IMR-90 (cell line): ENCODE data around the gene POLR3K. TPM values are rescaled to one million over a fixed set of nuclear protein-coding genes. Genes with fewer than 3 reads are reported as not detected.

ENCODE experiments used
- ATAC-seq: fragments of 200-7000 bp; cut with Tn5 transposase; 2 replicates; pipeline ENCODE4 v1.9.1; 2020; ENCODE audit warnings: low read depth, mild to moderate bottlenecking, moderate library complexity
- BruUV-seq: library from RNA; stranded (reverse); fragments of 400-500 nt; replicated peaks from 2 replicates; lab custom pipeline; 2021; lab: Mats Ljungman, UMichigan
- CTCF ChIA-PET: fragments of 300-600 bp; formaldehyde crosslinking; extraction: SDS; loops from one replicate; lab custom pipeline; 2021; ENCODE audit warnings: antibody characterized with exemption; lab: Yijun Ruan, JAX
- POLR2A ChIA-PET: fragments of 300-600 bp; sonication (Branson Sonifier 250); formaldehyde crosslinking; loops from one replicate; lab custom pipeline; 2022; ENCODE audit warnings: antibody characterized with exemption; ENCODE audit not compliant: unreplicated experiment; lab: Charles Lee
- DNase-seq: peaks from one replicate; pipeline ENCODE4 v3.0.0; 2013
- H2AFZ ChIP-seq: replicated peaks from 2 replicates; pipeline ENCODE3; 2013; ENCODE audit warnings: low read length, mild to moderate bottlenecking; ENCODE audit not compliant: poor library complexity
- H2AK5ac ChIP-seq: 2 replicates; pipeline ENCODE4 v1.6.1; 2013; ENCODE audit warnings: low read depth, low read length, inconsistent platforms
- H2AK9ac ChIP-seq: replicated peaks from 2 replicates; pipeline ENCODE3; 2013; ENCODE audit warnings: mild to moderate bottlenecking, low read depth, low read length, moderate library complexity; ENCODE audit not compliant: poor library complexity
- H2BK120ac ChIP-seq: 2 replicates; pipeline ENCODE4 v1.6.1; 2013; ENCODE audit warnings: low read depth, low read length, inconsistent platforms
- H2BK15ac ChIP-seq: 3 replicates; pipeline ENCODE4 v1.6.1; 2013; ENCODE audit warnings: low read depth, low read length, inconsistent platforms
- H2BK20ac ChIP-seq: 2 replicates; pipeline ENCODE4 v1.6.1; 2013; ENCODE audit warnings: low read depth, mild to moderate bottlenecking, inconsistent platforms, low read length, moderate library complexity
- H2BK5ac ChIP-seq: 2 replicates; pipeline ENCODE4 v1.6.1; 2013; ENCODE audit warnings: mild to moderate bottlenecking, low read depth, low read length, inconsistent platforms; ENCODE audit not compliant: poor library complexity, severe bottlenecking
- H3K14ac ChIP-seq: replicated peaks from 2 replicates; pipeline ENCODE4 v1.6.1; 2013; ENCODE audit warnings: low read depth, low read length, inconsistent platforms
- H3K18ac ChIP-seq: 2 replicates; pipeline ENCODE4 v1.6.1; 2013; ENCODE audit warnings: low read depth, low read length, control low read depth
- H3K23ac ChIP-seq: 2 replicates; pipeline ENCODE4 v1.6.1; 2013; ENCODE audit warnings: low read depth, low read length, inconsistent platforms
- H3K27ac ChIP-seq: 2 replicates; pipeline ENCODE4 v1.5.1; 2013; ENCODE audit warnings: mild to moderate bottlenecking, control low read depth, low read length; ENCODE audit not compliant: insufficient read depth
- H3K27me3 ChIP-seq: 2 replicates; pipeline ENCODE4 v1.6.1; 2013; ENCODE audit warnings: low read length; ENCODE audit not compliant: control insufficient read depth, insufficient read depth
- H3K36me3 ChIP-seq: 2 replicates; pipeline ENCODE4 v1.6.1; 2013; ENCODE audit warnings: low read length, mixed read lengths; ENCODE audit not compliant: control insufficient read depth, insufficient read depth
- H3K4ac ChIP-seq: 2 replicates; pipeline ENCODE4 v1.6.1; 2013; ENCODE audit warnings: low read depth, low read length, inconsistent platforms
- H3K4me1 ChIP-seq: 2 replicates; pipeline ENCODE4 v1.6.1; 2013; ENCODE audit warnings: low read length, mixed read lengths; ENCODE audit not compliant: control insufficient read depth, insufficient read depth
- H3K4me2 ChIP-seq: 2 replicates; pipeline ENCODE4 v1.6.1; 2013; ENCODE audit warnings: low read depth, mild to moderate bottlenecking, control low read depth, low read length, moderate library complexity
- H3K4me3 ChIP-seq: 2 replicates; pipeline ENCODE4 v1.5.1; 2013; ENCODE audit warnings: low read depth, mild to moderate bottlenecking, control low read depth, low read length, moderate library complexity; ENCODE audit not compliant: insufficient read depth
- H3K56ac ChIP-seq: 2 replicates; pipeline ENCODE4 v1.6.1; 2013; ENCODE audit warnings: low read length, inconsistent platforms; ENCODE audit not compliant: insufficient read depth; ENCODE audit errors: extremely low read depth
- H3K79me1 ChIP-seq, 2 experiments: 2 replicates each; pipeline ENCODE4 v1.6.1; 2013; ENCODE audit warnings: low read length in 2 of 2, inconsistent platforms in 1 of 2, low read depth in 1 of 2
- H3K9ac ChIP-seq: 2 replicates; pipeline ENCODE4 v1.6.1; 2013; ENCODE audit warnings: low read depth, low read length, control low read depth
- H3K9me1 ChIP-seq: 2 replicates; pipeline ENCODE4 v1.6.1; 2013; ENCODE audit warnings: low read length, inconsistent platforms; ENCODE audit not compliant: insufficient read depth
- H3K9me3 ChIP-seq: 2 replicates; pipeline ENCODE4 v1.6.1; 2013; ENCODE audit warnings: low read length; ENCODE audit not compliant: control insufficient read depth, insufficient read depth
- H4K20me1 ChIP-seq: 2 replicates; pipeline ENCODE4 v1.6.1; 2013; ENCODE audit warnings: low read length, inconsistent platforms; ENCODE audit not compliant: insufficient read depth
- H4K5ac ChIP-seq: 2 replicates; pipeline ENCODE4 v1.6.1; 2013; ENCODE audit warnings: mild to moderate bottlenecking, low read depth, low read length, control low read depth
- H4K8ac ChIP-seq, 2 experiments: 2 replicates each; pipeline ENCODE4 v1.6.1; 2013; ENCODE audit warnings: low read depth in 2 of 2, low read length in 2 of 2, control low read depth in 1 of 2, inconsistent platforms in 1 of 2
- H4K91ac ChIP-seq: 2 replicates; pipeline ENCODE4 v1.6.1; 2013; ENCODE audit warnings: low read depth, low read length, inconsistent platforms; ENCODE audit not compliant: insufficient read depth
- BHLHE40 ChIP-seq: fragments of 150-350 bp; IDR thresholded peaks from 2 replicates; pipeline ENCODE4 v1.6.1; 2016; ENCODE audit warnings: mild to moderate bottlenecking, low read depth, low read length
- CEBPB ChIP-seq: IDR thresholded peaks from 2 replicates; pipeline ENCODE4 v1.6.1; 2012; ENCODE audit warnings: low read depth, low read length, improper control_type of control experiment
- CHD1 ChIP-seq: IDR thresholded peaks from 2 replicates; pipeline ENCODE4 v1.6.1; 2012; ENCODE audit warnings: low read depth, low read length, improper control_type of control experiment
- CTCF ChIP-seq: conservative IDR thresholded peaks from 2 replicates; pipeline ENCODE4 v1.5.1; 2012; ENCODE audit warnings: mild to moderate bottlenecking, low read depth, low read length, improper control_type of control experiment
- ELK1 ChIP-seq: fragments of 150-350 bp; IDR thresholded peaks from 2 replicates; pipeline ENCODE4 v1.6.1; 2016; ENCODE audit warnings: low read depth, mild to moderate bottlenecking, low read length, moderate library complexity, borderline replicate concordance
- MAZ ChIP-seq: IDR thresholded peaks from 2 replicates; pipeline ENCODE4 v1.6.1; 2012; ENCODE audit warnings: low read depth, mild to moderate bottlenecking, low read length, improper control_type of control experiment, moderate library complexity, borderline replicate concordance
- NFE2L2 ChIP-seq: fragments of 150-350 bp; IDR thresholded peaks from 2 replicates; pipeline ENCODE4 v1.6.1; 2016; ENCODE audit warnings: low read depth, mild to moderate bottlenecking, low read length
- POLR2A ChIP-seq: IDR thresholded peaks from 2 replicates; pipeline ENCODE4 v1.6.1; 2012; ENCODE audit warnings: mild to moderate bottlenecking, low read depth, low read length
- RAD21 ChIP-seq: IDR thresholded peaks from 2 replicates; pipeline ENCODE4 v1.6.1; 2012; ENCODE audit warnings: low read length, improper control_type of control experiment
- RCOR1 ChIP-seq: IDR thresholded peaks from 2 replicates; pipeline ENCODE4 v1.6.1; 2012; ENCODE audit warnings: mild to moderate bottlenecking, low read length, improper control_type of control experiment; ENCODE audit not compliant: insufficient replicate concordance
- RFX5 ChIP-seq: IDR thresholded peaks from 2 replicates; pipeline ENCODE4 v1.8.0; 2012; ENCODE audit warnings: low read depth, mild to moderate bottlenecking, low read length, moderate library complexity
- SMC3 ChIP-seq: fragments of 150-350 bp; IDR thresholded peaks from 2 replicates; pipeline ENCODE4 v1.6.1; 2016; ENCODE audit warnings: low read depth, mild to moderate bottlenecking, antibody characterized with exemption, low read length, moderate library complexity
- USF2 ChIP-seq: fragments of 150-350 bp; IDR thresholded peaks from 2 replicates; pipeline ENCODE4 v1.6.1; 2017; ENCODE audit warnings: mild to moderate bottlenecking, antibody characterized with exemption, low read length, low read depth
- WGBS, 2 experiments: methylation state at CpG; one replicate each; pipeline versions ENCODE4 v1.1.5 to v1.1.7; 2013; ENCODE audit warnings: missing lambda C conversion rate in 2 of 2; ENCODE audit not compliant: insufficient read length in 1 of 2; ENCODE audit errors: extremely low coverage in 2 of 2; 5-methylcytosine and 5-hydroxymethylcytosine counted together
- dilution Hi-C: fragments of 300-500 bp; cut with HindIII; formaldehyde crosslinking; loops from one replicate; pipeline ENCODE4 v1.14.3; 2018; ENCODE audit warnings: low sequenced_read_pairs; ENCODE audit not compliant: unreplicated experiment
- in situ Hi-C: fragments of 300-500 bp; cut with MboI; formaldehyde crosslinking; loops from 3 replicates; pipeline ENCODE4 v1.14.3; 2019; ENCODE audit warnings: low sequenced_read_pairs, inconsistent platforms, mixed read lengths
- intact Hi-C: fragments of 100-400 bp; cut with micrococcal nuclease; formaldehyde crosslinking; loops from 2 replicates; pipeline ENCODE4 v1.10.0; 2022
- polyA plus RNA-seq, 3 experiments: library from polyadenylated mRNA; depleted of rRNA; stranded (reverse); fragments of >200 nt; gene quantifications; 2 replicates each; pipeline ENCODE4 v1.2.3, GENCODE V29; 2012; ENCODE audit warnings: low replicate concordance in 1 of 3
- total RNA-seq: library from RNA; depleted of rRNA; stranded (reverse); fragments of >200 nt; gene quantifications from 2 replicates; pipeline ENCODE4 v1.2.3, GENCODE V29; 2012

The POLR3K gene
- total and polyA plus RNA-seq, 2 of the 4 experiments (the other 2 are of a cell fraction): 9.0 to 39.5 TPM

GRCh38 chr16:85865-86264 lies 32.5 kb upstream of the POLR3K start:
- H2AFZ ChIP-seq: no peak overlapping the region
- peaks cover 18% of the 10 kb centered on the region for H3K4me1 ChIP-seq
- TSS peak; percentile 85 for BruUV-seq
- peak overlapping the region; percentile 79 for H3K27ac ChIP-seq
- 68% methylated on average over 3 of the region's 9 CpGs; no CpG with 5 or more reads in 1 of the 2 experiments for WGBS, 2 experiments
- dilution Hi-C loops (no loop called here), in situ Hi-C loops (no loop called here), intact Hi-C loops (no loop called here)
- no peak overlapping the region for H2BK15ac ChIP-seq
- H4K8ac ChIP-seq: no peak overlapping the region
- peak overlapping the region; percentile 93 for H2AK9ac ChIP-seq
- peaks cover 64% of the 10 kb centered on the region for H3K36me3 ChIP-seq
- H2BK5ac ChIP-seq: peak overlapping the region; percentile 11
- no peak overlapping the region for H3K18ac ChIP-seq
- no peak overlapping the region for H3K14ac ChIP-seq
- H3K9ac ChIP-seq: no peak overlapping the region
- H4K5ac ChIP-seq: no peak overlapping the region
- H3K56ac ChIP-seq: no peak overlapping the region
- H2BK20ac ChIP-seq: no peak overlapping the region
- ChIA-PET CTCF (interaction anchor here (1.3 to 2.3 kb wide), 2 partner anchors 11 to 20 kb away, joined by 5 to 14 read pairs; no protein-coding TSS in a partner anchor), POLR2A (no interaction called here)
- no peak overlapping the region; the same call in 1 of the 2 replicates for H2BK120ac ChIP-seq
- peaks cover 13 to 70% of the 10 kb centered on the region in 2 experiments; a peak in 3 of 4 replicates for H3K79me1 ChIP-seq
- H3K9me3 ChIP-seq: no peaks in the 10 kb centered on the region
- H3K23ac ChIP-seq: no peak overlapping the region
- no peak overlapping the region for H3K4me3 ChIP-seq
- H4K91ac ChIP-seq: no peak overlapping the region
- 0 out of 2 replicates have a peak, but pooled peaks cover 10% of the 10 kb centered on the region for H3K9me1 ChIP-seq
- no peak for TF ChIP-seq BHLHE40
- no peak for TF ChIP-seq USF2
- TF ChIP-seq RCOR1: no peak
- TF ChIP-seq NFE2L2: no peak
- TF ChIP-seq RFX5: no peak
- TF ChIP-seq POLR2A: no peak
- no peak for TF ChIP-seq MAZ
- no peak for TF ChIP-seq CHD1
- TF ChIP-seq CEBPB: no peak
- no peak for TF ChIP-seq ELK1
- no peak for TF ChIP-seq CTCF
- no peak for TF ChIP-seq RAD21
- no peak for TF ChIP-seq SMC3
- H3K27me3 ChIP-seq: no peaks in the 10 kb centered on the region
- peak overlapping the region; percentile 22 for H3K4ac ChIP-seq
- ATAC-seq (no peak), DNase-seq (no peak)
- H2AK5ac ChIP-seq: peak overlapping the region; percentile 35; the same call in 1 of the 2 replicates
- peaks cover 21% of the 10 kb centered on the region for H4K20me1 ChIP-seq
- no peak overlapping the region for H3K4me2 ChIP-seq
